Measurements from ENCODE around the gene AAK1. TPM values are rescaled to one million over a fixed set of nuclear protein-coding genes. Genes with fewer than 3 reads are reported as not detected.

AAK1 gene
- total and polyA plus RNA-seq, 2 experiments from 2014 or later, result 39.0 to 52.4 TPM

GRCh38 chr2:69454976-69455375 lies 188.6 kb downstream of the AAK1 start:
- Histone ChIP-seq H3K27me3 (ENCODE audit: insufficient read depth) (no peaks in the 10 kb centered on the region), H3K4me1 (ENCODE audit: insufficient read depth) (peaks cover 30% of the 10 kb centered on the region), H3K27ac (ENCODE audit: low read depth) (no peak overlapping the region), H3K4me2 (no peak overlapping the region), H3F3A (replicated peaks; ENCODE audit: low read depth) (no peaks in the 10 kb centered on the region), H3K9me2 (ENCODE audit: insufficient read depth) (no peaks in the 10 kb centered on the region; the same call in 1 of the 2 replicates), H3K36me3 (ENCODE audit: insufficient read depth) (no peaks in the 10 kb centered on the region), H3K79me2 (replicated peaks; ENCODE audit: insufficient read depth) (no peaks in the 10 kb centered on the region), H3K4me3 (no peak overlapping the region), H2AFZ (no peak overlapping the region), H4K20me1 (replicated peaks; ENCODE audit: insufficient read depth) (no peaks in the 10 kb centered on the region)
- Mint-ChIP-seq H3K9me3 (no peaks in the 10 kb centered on the region), H3K27me3 (ENCODE audit: insufficient read depth, low read depth, poor library complexity) (peaks cover 3% of the 10 kb centered on the region), H3K4me3 (no peak overlapping the region), H3K4me1 (peaks cover 33% of the 10 kb centered on the region), H3K36me3 (ENCODE audit: low read depth) (no peaks in the 10 kb centered on the region), H3K27ac (no peak overlapping the region)
- TF ChIP-seq STAT1 (IDR thresholded peaks at IDR 0.05; ENCODE audit: unreplicated experiment), result no peak
- TF ChIP-seq, protein P1, sequence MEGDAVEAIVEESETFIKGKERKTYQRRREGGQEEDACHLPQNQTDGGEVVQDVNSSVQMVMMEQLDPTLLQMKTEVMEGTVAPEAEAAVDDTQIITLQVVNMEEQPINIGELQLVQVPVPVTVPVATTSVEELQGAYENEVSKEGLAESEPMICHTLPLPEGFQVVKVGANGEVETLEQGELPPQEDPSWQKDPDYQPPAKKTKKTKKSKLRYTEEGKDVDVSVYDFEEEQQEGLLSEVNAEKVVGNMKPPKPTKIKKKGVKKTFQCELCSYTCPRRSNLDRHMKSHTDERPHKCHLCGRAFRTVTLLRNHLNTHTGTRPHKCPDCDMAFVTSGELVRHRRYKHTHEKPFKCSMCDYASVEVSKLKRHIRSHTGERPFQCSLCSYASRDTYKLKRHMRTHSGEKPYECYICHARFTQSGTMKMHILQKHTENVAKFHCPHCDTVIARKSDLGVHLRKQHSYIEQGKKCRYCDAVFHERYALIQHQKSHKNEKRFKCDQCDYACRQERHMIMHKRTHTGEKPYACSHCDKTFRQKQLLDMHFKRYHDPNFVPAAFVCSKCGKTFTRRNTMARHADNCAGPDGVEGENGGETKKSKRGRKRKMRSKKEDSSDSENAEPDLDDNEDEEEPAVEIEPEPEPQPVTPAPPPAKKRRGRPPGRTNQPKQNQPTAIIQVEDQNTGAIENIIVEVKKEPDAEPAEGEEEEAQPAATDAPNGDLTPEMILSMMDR (conservative IDR thresholded peaks at IDR 0.05; ENCODE audit: low read depth in 2 of 2), result no peak
- TF ChIP-seq ZNF331 (CRISPR knock-in tag; IDR thresholded peaks at IDR 0.05; ENCODE audit: low read depth), result no peak
- TF ChIP-seq CREB1 (CRISPR knock-in tag; IDR thresholded peaks at IDR 0.05; ENCODE audit: low read depth), result no peak
- no peak for TF ChIP-seq JUNB (IDR thresholded peaks at IDR 0.05; ENCODE audit: unreplicated experiment)
- TF ChIP-seq EZH2phosphoT487 (IDR thresholded peaks at IDR 0.05; ENCODE audit: unreplicated experiment), result no peak
- no peak for TF ChIP-seq EZH2 (IDR thresholded peaks at IDR 0.05; ENCODE audit: low read depth, unreplicated experiment)
- TF ChIP-seq, protein P2, sequence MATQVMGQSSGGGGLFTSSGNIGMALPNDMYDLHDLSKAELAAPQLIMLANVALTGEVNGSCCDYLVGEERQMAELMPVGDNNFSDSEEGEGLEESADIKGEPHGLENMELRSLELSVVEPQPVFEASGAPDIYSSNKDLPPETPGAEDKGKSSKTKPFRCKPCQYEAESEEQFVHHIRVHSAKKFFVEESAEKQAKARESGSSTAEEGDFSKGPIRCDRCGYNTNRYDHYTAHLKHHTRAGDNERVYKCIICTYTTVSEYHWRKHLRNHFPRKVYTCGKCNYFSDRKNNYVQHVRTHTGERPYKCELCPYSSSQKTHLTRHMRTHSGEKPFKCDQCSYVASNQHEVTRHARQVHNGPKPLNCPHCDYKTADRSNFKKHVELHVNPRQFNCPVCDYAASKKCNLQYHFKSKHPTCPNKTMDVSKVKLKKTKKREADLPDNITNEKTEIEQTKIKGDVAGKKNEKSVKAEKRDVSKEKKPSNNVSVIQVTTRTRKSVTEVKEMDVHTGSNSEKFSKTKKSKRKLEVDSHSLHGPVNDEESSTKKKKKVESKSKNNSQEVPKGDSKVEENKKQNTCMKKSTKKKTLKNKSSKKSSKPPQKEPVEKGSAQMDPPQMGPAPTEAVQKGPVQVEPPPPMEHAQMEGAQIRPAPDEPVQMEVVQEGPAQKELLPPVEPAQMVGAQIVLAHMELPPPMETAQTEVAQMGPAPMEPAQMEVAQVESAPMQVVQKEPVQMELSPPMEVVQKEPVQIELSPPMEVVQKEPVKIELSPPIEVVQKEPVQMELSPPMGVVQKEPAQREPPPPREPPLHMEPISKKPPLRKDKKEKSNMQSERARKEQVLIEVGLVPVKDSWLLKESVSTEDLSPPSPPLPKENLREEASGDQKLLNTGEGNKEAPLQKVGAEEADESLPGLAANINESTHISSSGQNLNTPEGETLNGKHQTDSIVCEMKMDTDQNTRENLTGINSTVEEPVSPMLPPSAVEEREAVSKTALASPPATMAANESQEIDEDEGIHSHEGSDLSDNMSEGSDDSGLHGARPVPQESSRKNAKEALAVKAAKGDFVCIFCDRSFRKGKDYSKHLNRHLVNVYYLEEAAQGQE (IDR thresholded peaks at IDR 0.05; ENCODE audit: unreplicated experiment), result no peak
- no peak for TF ChIP-seq ZNF114 (CRISPR knock-in tag; IDR thresholded peaks at IDR 0.05)
- TF ChIP-seq NANOG (IDR thresholded peaks at IDR 0.05; ENCODE audit: borderline replicate concordance), result no peak
- TF ChIP-seq, protein P3, sequence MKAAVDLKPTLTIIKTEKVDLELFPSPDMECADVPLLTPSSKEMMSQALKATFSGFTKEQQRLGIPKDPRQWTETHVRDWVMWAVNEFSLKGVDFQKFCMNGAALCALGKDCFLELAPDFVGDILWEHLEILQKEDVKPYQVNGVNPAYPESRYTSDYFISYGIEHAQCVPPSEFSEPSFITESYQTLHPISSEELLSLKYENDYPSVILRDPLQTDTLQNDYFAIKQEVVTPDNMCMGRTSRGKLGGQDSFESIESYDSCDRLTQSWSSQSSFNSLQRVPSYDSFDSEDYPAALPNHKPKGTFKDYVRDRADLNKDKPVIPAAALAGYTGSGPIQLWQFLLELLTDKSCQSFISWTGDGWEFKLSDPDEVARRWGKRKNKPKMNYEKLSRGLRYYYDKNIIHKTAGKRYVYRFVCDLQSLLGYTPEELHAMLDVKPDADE (IDR thresholded peaks at IDR 0.05), result no peak
- no peak for TF ChIP-seq POLR2AphosphoS5 (IDR thresholded peaks at IDR 0.05; ENCODE audit: low read depth)
- TF ChIP-seq ZNF462 (CRISPR knock-in tag; IDR thresholded peaks at IDR 0.05), result no peak
- ATAC-seq, result no peak
- DNase-seq (ENCODE audit: low spot score), result no peak

Measured in GM23338 (cell line).